H1 (cell line): ENCODE data around the gene GABRR3. TPM values are rescaled to one million over a fixed set of nuclear protein-coding genes. Genes with fewer than 3 reads are reported as not detected.

Source experiments
- CTCF ChIA-PET: fragments of 300-600 bp; sonication (Branson Sonifier 250); formaldehyde crosslinking; loops from one replicate; lab custom pipeline; 2021; ENCODE audit not compliant: partially characterized antibody; lab: Charles Lee
- POLR2A ChIA-PET: fragments of 300-600 bp; sonication (Branson Sonifier 250); formaldehyde crosslinking; loops from one replicate; lab custom pipeline; 2021; ENCODE audit warnings: inconsistent platforms; ENCODE audit not compliant: partially characterized antibody; lab: Charles Lee
- DNase-seq, 2 experiments: peaks; one replicate each; pipeline versions ENCODE4 v3.0.0 to v3.0.0-alpha.2; 2010 to 2022; ENCODE audit warnings: low spot score in 2 of 2, low read depth in 1 of 2, mixed read lengths in 1 of 2
- FAIRE-seq: peaks from 2 replicates; lab custom pipeline; 2011; peaks lifted over from hg19 to GRCh38; lab: Jason Lieb, UNC
- H2AFZ ChIP-seq: 2 replicates; pipeline ENCODE4 v1.8.1; 2012; ENCODE audit warnings: low read length, inconsistent platforms
- H2AK5ac ChIP-seq: 2 replicates; pipeline ENCODE4 v1.6.1; 2013; ENCODE audit warnings: low read depth, low read length
- H2BK120ac ChIP-seq: replicated peaks from 2 replicates; pipeline ENCODE3; 2013; ENCODE audit warnings: low read depth, low read length, inconsistent platforms
- H2BK12ac ChIP-seq: 2 replicates; pipeline ENCODE4 v1.6.1; 2013; ENCODE audit warnings: low read depth, low read length
- H2BK15ac ChIP-seq: 2 replicates; pipeline ENCODE4 v1.6.1; 2013; ENCODE audit warnings: low read length
- H2BK20ac ChIP-seq: 2 replicates; pipeline ENCODE4 v1.6.1; 2013; ENCODE audit warnings: low read length
- H2BK5ac ChIP-seq: 2 replicates; pipeline ENCODE4 v1.6.1; 2013; ENCODE audit warnings: low read depth, low read length
- H3K14ac ChIP-seq: 2 replicates; pipeline ENCODE4 v1.6.1; 2013; ENCODE audit warnings: inconsistent platforms; ENCODE audit not compliant: insufficient read length
- H3K18ac ChIP-seq: 2 replicates; pipeline ENCODE4 v1.6.1; 2013; ENCODE audit warnings: low read length; ENCODE audit errors: extremely low read depth
- H3K23ac ChIP-seq: 2 replicates; pipeline ENCODE4 v1.6.1; 2013; ENCODE audit warnings: inconsistent platforms; ENCODE audit not compliant: insufficient read length
- H3K23me2 ChIP-seq: 2 replicates; pipeline ENCODE4 v1.6.1; 2013; ENCODE audit warnings: low read depth, low read length
- H3K27ac ChIP-seq: 2 replicates; pipeline ENCODE4 v1.6.1; 2011; ENCODE audit warnings: low read depth, low read length, inconsistent platforms
- H3K27me3 ChIP-seq, 4 experiments: replicated peaks in 1 of 4; 1 replicate in 1 of 4; 2 replicates in 3 of 4; pipeline versions ENCODE4 v1.6.1 to v1.8.1; 2011 to 2013; ENCODE audit warnings: low read length in 3 of 4, mild to moderate bottlenecking in 3 of 4, inconsistent platforms in 2 of 4, mixed read lengths in 2 of 4, moderate library complexity in 1 of 4; ENCODE audit not compliant: control insufficient read depth in 3 of 4, insufficient read depth in 3 of 4; ENCODE audit errors: extremely low read depth in 1 of 4
- H3K36me3 ChIP-seq, 4 experiments: 2 replicates each; pipeline versions ENCODE4 v1.6.1 to v1.8.1; 2011 to 2013; ENCODE audit warnings: mild to moderate bottlenecking in 4 of 4, low read length in 3 of 4, moderate library complexity in 2 of 4, control low read depth in 1 of 4, inconsistent platforms in 1 of 4; ENCODE audit not compliant: insufficient read depth in 4 of 4, control insufficient read depth in 2 of 4
- H3K4ac ChIP-seq: replicated peaks from 2 replicates; pipeline ENCODE3; 2013; ENCODE audit warnings: low read length, low read depth, mixed read lengths, inconsistent platforms; ENCODE audit not compliant: insufficient read length
- H3K4me1 ChIP-seq, 4 experiments: replicated peaks in 1 of 4; 1 replicate in 1 of 4; 2 replicates in 3 of 4; pipeline versions ENCODE4 v1.6.1 to v1.8.1; 2011 to 2013; ENCODE audit warnings: low read length in 3 of 4, inconsistent platforms in 2 of 4, mixed read lengths in 1 of 4; ENCODE audit not compliant: insufficient read depth in 4 of 4, control insufficient read depth in 3 of 4
- H3K4me2 ChIP-seq, 2 experiments: 2 replicates each; pipeline versions ENCODE4 v1.6.1 to v1.8.1; 2011 to 2013; ENCODE audit warnings: low read depth in 2 of 2, low read length in 2 of 2, control low read depth in 1 of 2, inconsistent platforms in 1 of 2, mild to moderate bottlenecking in 1 of 2; ENCODE audit not compliant: insufficient read depth in 1 of 2
- H3K4me3 ChIP-seq, 4 experiments: fragments of 200-600, 300-600 bp in 1 of 4; sonication (generic), shearing (Covaris generic), sonication (Bioruptor Twin) in 1 of 4; 2 replicates each; pipeline versions ENCODE4 v1.5.1 to v1.8.1; 2011 to 2016; ENCODE audit warnings: low read length in 4 of 4, low read depth in 3 of 4, control low read depth in 2 of 4, inconsistent platforms in 2 of 4, mild to moderate bottlenecking in 2 of 4, mixed read lengths in 1 of 4, moderate library complexity in 1 of 4; ENCODE audit not compliant: insufficient read depth in 2 of 4; ENCODE audit errors: extremely low read depth in 1 of 4
- H3K56ac ChIP-seq: replicated peaks from 2 replicates; pipeline ENCODE3; 2013; ENCODE audit warnings: low read depth, mild to moderate bottlenecking, mixed read lengths, low read length, inconsistent platforms; ENCODE audit not compliant: insufficient read length
- H3K79me1 ChIP-seq: 2 replicates; pipeline ENCODE4 v1.6.1; 2013; ENCODE audit warnings: low read depth, low read length, control low read depth
- H3K79me2 ChIP-seq, 2 experiments: 2 replicates each; pipeline versions ENCODE4 v1.6.1 to v1.8.1; 2012 to 2013; ENCODE audit warnings: low read length in 2 of 2, mild to moderate bottlenecking in 2 of 2, inconsistent platforms in 1 of 2; ENCODE audit not compliant: insufficient read depth in 2 of 2, control insufficient read depth in 1 of 2
- H3K9ac ChIP-seq, 4 experiments: replicated peaks in 1 of 4; 1 replicate in 1 of 4; 2 replicates in 3 of 4; pipeline versions ENCODE4 v1.6.1 to v1.8.1; 2011 to 2013; ENCODE audit warnings: low read depth in 3 of 4, low read length in 3 of 4, control low read depth in 2 of 4, mild to moderate bottlenecking in 2 of 4, moderate library complexity in 2 of 4, inconsistent platforms in 1 of 4; ENCODE audit errors: extremely low read depth in 1 of 4
- H3K9me3 ChIP-seq, 2 experiments: 2 replicates each; pipeline versions ENCODE4 v1.6.1 to v1.8.1; 2012 to 2013; ENCODE audit warnings: mild to moderate bottlenecking in 2 of 2, moderate library complexity in 2 of 2, control low read depth in 1 of 2, inconsistent platforms in 1 of 2, low read depth in 1 of 2, low read length in 1 of 2, mixed read lengths in 1 of 2; ENCODE audit not compliant: insufficient read depth in 2 of 2
- H4K20me1 ChIP-seq, 2 experiments: replicated peaks in 1 of 2; 2 replicates each; pipeline versions ENCODE3 to v1.8.1; 2011 to 2013; ENCODE audit warnings: inconsistent platforms in 2 of 2, low read length in 2 of 2, mild to moderate bottlenecking in 1 of 2; ENCODE audit not compliant: insufficient read depth in 2 of 2, control insufficient read depth in 1 of 2
- H4K5ac ChIP-seq: 2 replicates; pipeline ENCODE4 v1.6.1; 2013; ENCODE audit warnings: low read length, low read depth, mixed read lengths, inconsistent platforms; ENCODE audit not compliant: insufficient read length
- H4K8ac ChIP-seq: 2 replicates; pipeline ENCODE4 v1.8.0; 2013; ENCODE audit warnings: mild to moderate bottlenecking, moderate library complexity, low read length, inconsistent platforms; ENCODE audit not compliant: insufficient read depth; ENCODE audit errors: extremely low read depth
- H4K91ac ChIP-seq: replicated peaks from 2 replicates; pipeline ENCODE3; 2013; ENCODE audit warnings: low read length, mixed read lengths, inconsistent platforms; ENCODE audit not compliant: insufficient read length
- WGBS, 2 experiments: shearing (Covaris generic) in 1 of 2; methylation state at CpG; one replicate each; pipeline versions ENCODE4 v1.1.6 to v1.1.7; 2013 to 2015; ENCODE audit warnings: low lambda C conversion rate in 2 of 2, mixed read lengths in 2 of 2, inconsistent platforms in 1 of 2, low coverage in 1 of 2, missing lambda C conversion rate in 1 of 2; ENCODE audit not compliant: insufficient replicate concordance in 2 of 2, insufficient coverage in 1 of 2, insufficient read length in 1 of 2; ENCODE audit errors: extremely low coverage in 1 of 2, missing lambda C conversion rate in 1 of 2; 5-methylcytosine and 5-hydroxymethylcytosine counted together
- polyA plus RNA-seq, 7 experiments: library from polyadenylated mRNA; depleted of rRNA in 3 of 7; stranded (reverse) in 5 of 7; unstranded in 2 of 7; fragments of >200 nt in 5 of 7; fragments of 200-250 nt in 2 of 7; gene quantifications; 1 replicate in 5 of 7; 2 replicates in 1 of 7; 4 replicates in 1 of 7; pipeline versions ENCODE4 v1.2.1 to v1.2.3, GENCODE V29; 2011 to 2013; ENCODE audit warnings: missing spikeins in 2 of 7, mixed read lengths in 2 of 7
- total RNA-seq: library from RNA; stranded (reverse); fragmentation: NEBNext Ultra II Directional; extraction: Animal tissue kit (Norgen Biotek cat#: 25700); gene quantifications from 2 replicates; pipeline ENCODE4 v1.2.1, GENCODE V29; 2021

The GABRR3 gene
- total and polyA plus RNA-seq, 2 of the 8 experiments (the other 6 are each of a cell fraction or from before 2014, with no cell fraction given), result not detected

GRCh38 chr3:97990624-97991292 lies 44.4 kb downstream of the GABRR3 start:
- no peaks in the 10 kb centered on the region for H3K36me3 ChIP-seq
- POLR2A ChIA-PET, result interaction anchor here (1.1 kb wide), 1 partner anchor 9 kb away, joined by 3 read pairs; no protein-coding TSS in a partner anchor
- FAIRE-seq, result no peak

More at GRCh38 chr3:97990624-97991292, 44.4 kb downstream of the GABRR3 start:
- Histone ChIP-seq H3K79me2 (no peaks in the 10 kb centered on the region), H3K56ac (no peak overlapping the region), H2AFZ (no peak overlapping the region), H3K4ac (no peak overlapping the region), H3K79me1 (no peaks in the 10 kb centered on the region), H3K14ac (no peak overlapping the region), H4K8ac (no peak overlapping the region), H3K4me3 (no peak overlapping the region), H2BK15ac (no peak overlapping the region), H2BK20ac (no peak overlapping the region), H4K20me1 (peaks cover 0 to 10% of the 10 kb centered on the region in 2 experiments), H2BK12ac (no peak overlapping the region), H4K5ac (no peak overlapping the region), H3K9ac (no peak overlapping the region), H3K4me1 (peaks cover 0 to 7% (median 3%) of the 10 kb centered on the region in 4 experiments; a peak in 2 of 7 replicates), H3K23ac (no peak overlapping the region), H4K91ac (no peak overlapping the region), H3K23me2 (peaks cover 11% of the 10 kb centered on the region; the same call in 1 of the 2 replicates), H3K27me3 (no peaks in the 10 kb centered on the region), H3K4me2 (no peak overlapping the region), H2BK5ac (no peak overlapping the region), H2BK120ac (no peak overlapping the region), H3K18ac (no peak overlapping the region), H3K27ac (no peak overlapping the region), H3K9me3 (no peaks in the 10 kb centered on the region), H2AK5ac (no peak overlapping the region)
- 83% methylated on average over 2 of the region's 2 CpGs; no CpG with 5 or more reads in 1 of the 2 experiments for WGBS, 2 experiments
- DNase-seq, result no peak
- CTCF ChIA-PET, result interaction anchor here (0.7 to 1.6 kb wide), 3 partner anchors 22 to 31 kb away, joined by 3 to 4 read pairs (median 3); no protein-coding TSS in a partner anchor
